Measurements from ENCODE around the gene CEP295NL. TPM values are rescaled to one million over a fixed set of nuclear protein-coding genes. Genes with fewer than 3 reads are reported as not detected.
"Not testable (repeated sequence)": the region's sequence is repeated elsewhere in the genome, so short reads cannot be mapped to it uniquely, and the experiment has no call there.

The CEP295NL gene
- total and polyA plus RNA-seq, 11 donors = 0.23 to 3.3 (median 0.52) TPM

DNA sequence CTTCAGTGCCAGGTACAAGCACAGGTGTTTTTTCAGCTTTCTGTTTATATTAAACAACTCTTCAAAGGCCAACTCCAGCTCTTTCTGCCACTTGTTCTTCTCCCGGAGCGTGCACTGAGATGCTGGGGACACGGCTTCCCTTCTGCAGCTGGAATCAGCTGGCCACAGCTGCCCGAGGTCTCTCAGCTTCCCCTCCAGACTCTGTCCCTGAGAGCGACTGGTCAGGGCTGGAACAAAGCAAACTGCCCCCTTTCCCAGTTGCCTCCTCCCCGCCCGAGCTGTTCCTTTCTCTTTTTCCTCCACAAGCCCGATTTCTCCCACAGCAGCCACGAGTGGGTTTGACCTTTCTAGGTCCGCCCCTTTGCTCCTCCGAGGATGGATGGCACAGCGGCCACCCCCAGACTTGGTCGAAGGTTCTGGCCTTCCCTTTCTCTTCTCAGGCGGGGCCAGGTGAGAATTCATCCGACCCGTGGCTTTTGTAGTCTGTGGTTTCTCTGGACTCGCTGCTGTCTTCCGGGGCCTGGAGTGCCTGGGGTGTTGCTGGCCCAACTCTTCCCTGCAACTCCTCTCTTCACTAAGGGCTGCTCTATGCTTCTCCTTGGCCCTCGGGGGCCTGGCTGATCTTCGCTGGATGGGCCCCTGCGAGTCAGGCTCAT, 11.5 kb downstream of the CEP295NL start:
- DNase-seq = no peak
- Histone ChIP-seq H3K9me3 (no peaks in the 10 kb centered on the region), H3K4me3 (no peak overlapping the region), H3K27ac (peak overlapping the region in 8 of 12 donors; percentile 3 to 86 (median 30)), H3K27me3 (no peaks in the 10 kb centered on the region), H3K36me3 (peaks cover 0 to 7% (median 0%) of the 10 kb centered on the region in 9 donors), H3K4me1 (peaks cover 5 to 74% (median 54%) of the 10 kb centered on the region in 12 donors)
- intact Hi-C loops (cut with DNase I) = no loop called here
- peak in 3 of 4 donors; percentile 19 to 36 (median 34) for ATAC-seq
- WGBS, 4 donors = 71 to 84% (median 81%) methylated on average over 21 of the region's 21 CpGs
- TF ChIP-seq, protein P1, sequence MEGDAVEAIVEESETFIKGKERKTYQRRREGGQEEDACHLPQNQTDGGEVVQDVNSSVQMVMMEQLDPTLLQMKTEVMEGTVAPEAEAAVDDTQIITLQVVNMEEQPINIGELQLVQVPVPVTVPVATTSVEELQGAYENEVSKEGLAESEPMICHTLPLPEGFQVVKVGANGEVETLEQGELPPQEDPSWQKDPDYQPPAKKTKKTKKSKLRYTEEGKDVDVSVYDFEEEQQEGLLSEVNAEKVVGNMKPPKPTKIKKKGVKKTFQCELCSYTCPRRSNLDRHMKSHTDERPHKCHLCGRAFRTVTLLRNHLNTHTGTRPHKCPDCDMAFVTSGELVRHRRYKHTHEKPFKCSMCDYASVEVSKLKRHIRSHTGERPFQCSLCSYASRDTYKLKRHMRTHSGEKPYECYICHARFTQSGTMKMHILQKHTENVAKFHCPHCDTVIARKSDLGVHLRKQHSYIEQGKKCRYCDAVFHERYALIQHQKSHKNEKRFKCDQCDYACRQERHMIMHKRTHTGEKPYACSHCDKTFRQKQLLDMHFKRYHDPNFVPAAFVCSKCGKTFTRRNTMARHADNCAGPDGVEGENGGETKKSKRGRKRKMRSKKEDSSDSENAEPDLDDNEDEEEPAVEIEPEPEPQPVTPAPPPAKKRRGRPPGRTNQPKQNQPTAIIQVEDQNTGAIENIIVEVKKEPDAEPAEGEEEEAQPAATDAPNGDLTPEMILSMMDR (IDR thresholded peaks at IDR 0.05) = no peak
- TF ChIP-seq POLR2A (IDR thresholded peaks at IDR 0.05) = no peak

DNA sequence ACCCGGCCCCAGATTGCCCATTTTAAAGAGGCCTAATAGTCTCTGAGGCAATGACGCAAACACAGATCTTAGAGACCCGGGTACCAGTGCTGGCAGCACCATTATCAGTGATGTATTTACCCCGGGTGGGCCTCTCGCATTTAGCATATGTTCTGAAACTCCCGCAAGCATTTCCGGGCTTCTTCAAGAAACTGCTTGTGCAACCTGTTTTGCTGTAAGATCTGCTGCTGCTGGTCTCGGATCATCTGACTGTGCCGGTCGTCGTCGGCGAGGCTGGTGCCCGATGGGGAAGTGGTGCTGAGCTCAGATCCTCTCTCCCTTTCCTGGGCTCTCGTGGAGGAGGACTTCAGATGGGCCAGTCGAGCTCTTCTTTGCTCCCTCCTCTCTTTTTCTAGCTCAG, 12.5 kb downstream of the CEP295NL start:
- intact Hi-C loops (cut with DNase I) = no loop called here
- 85 to 91% (median 86%) methylated on average over 15 to 16 of the region's 16 CpGs for whole genome bisulfite sequencing, 4 donors
- no peak overlapping the region for H3K4me3 ChIP-seq
- peak in 3 of 4 donors; percentile 41 to 61 (median 57) for ATAC-seq
- peaks cover 0 to 7% (median 0%) of the 10 kb centered on the region in 9 donors for H3K36me3 ChIP-seq
- TF ChIP-seq, protein P1 (IDR thresholded peaks at IDR 0.05) = no peak
- TF ChIP-seq POLR2A (IDR thresholded peaks at IDR 0.05) = no peak
- H3K27me3 ChIP-seq = no peaks in the 10 kb centered on the region
- H3K9me3 ChIP-seq = no peaks in the 10 kb centered on the region
- H3K27ac ChIP-seq = peak overlapping the region in 7 of 12 donors; percentile 1 to 86 (median 37)
- peaks cover 5 to 74% (median 50%) of the 10 kb centered on the region in 12 donors for H3K4me1 ChIP-seq
- DNase-seq = peak; percentile 57 to 86 (median 73)

DNA sequence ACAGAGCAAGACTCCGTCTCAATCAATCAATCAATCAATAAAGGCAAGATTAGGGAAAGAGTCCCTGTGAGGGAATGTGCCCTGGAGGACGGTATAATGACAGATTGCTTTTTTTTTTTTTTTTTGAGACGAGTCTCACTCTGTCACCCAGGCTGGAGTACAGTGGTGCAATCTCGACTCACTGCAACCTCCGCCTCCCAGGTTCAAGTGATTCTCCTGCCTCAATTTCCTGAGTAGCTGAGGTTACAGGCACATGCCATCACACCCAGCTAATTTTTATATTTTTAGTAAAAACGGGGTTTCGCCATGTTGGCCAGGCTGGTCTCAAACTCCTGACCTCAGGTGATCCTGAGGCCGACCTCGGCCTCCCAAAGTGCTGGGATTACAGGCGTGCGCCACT, 12.9 kb downstream of the CEP295NL start:
- H3K4me3 ChIP-seq; H3K27me3 ChIP-seq; H3K36me3 ChIP-seq; DNase-seq; ATAC-seq; H3K9me3 ChIP-seq; intact Hi-C loops (cut with DNase I): not testable (repeated sequence)
- H3K4me1 ChIP-seq = peaks cover 5 to 74% (median 50%) of the 10 kb centered on the region in 12 donors
- 90 to 96% (median 93%) methylated on average over 11 of the region's 11 CpGs for WGBS, 4 donors
- peak overlapping the region in 8 of 12 donors; percentile 1 to 86 (median 27) for H3K27ac ChIP-seq

DNA sequence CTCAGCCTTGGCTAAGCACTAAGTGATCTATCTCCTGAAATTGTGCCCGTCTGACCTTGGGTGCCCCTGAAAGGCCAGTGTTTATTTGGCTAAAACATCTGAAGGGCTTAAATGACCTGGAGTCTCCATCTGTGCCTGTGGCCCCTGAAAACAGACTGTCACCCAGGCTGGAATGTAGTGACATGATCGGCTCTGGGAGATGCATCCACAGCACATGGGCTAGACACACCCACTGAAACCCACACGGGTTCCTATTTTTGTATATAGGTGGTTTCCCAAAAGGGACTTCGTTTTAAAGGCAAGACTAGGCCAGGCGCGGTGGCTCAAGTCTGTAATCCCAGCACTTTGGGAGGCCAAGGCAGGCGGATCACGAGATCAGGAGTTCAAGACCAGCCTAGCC, 13.5 kb downstream of the CEP295NL start:
- H3K4me3 ChIP-seq = no peak overlapping the region
- no peak for DNase-seq
- intact Hi-C loops (cut with DNase I) = loop anchor here in 3 of 10 donors (5.0 kb wide), 1 partner anchor 33 kb away; no protein-coding TSS in a partner anchor
- no peak for ATAC-seq
- TF ChIP-seq, protein P1 (IDR thresholded peaks at IDR 0.05) = no peak
- TF ChIP-seq POLR2A (IDR thresholded peaks at IDR 0.05) = no peak
- peak overlapping the region in 5 of 12 donors; percentile 18 to 86 (median 46) for H3K27ac ChIP-seq
- peaks cover 0 to 7% (median 0%) of the 10 kb centered on the region in 9 donors for H3K36me3 ChIP-seq
- WGBS, 4 donors = 58 to 81% (median 72%) methylated on average over 8 of the region's 8 CpGs
- H3K27me3 ChIP-seq = no peaks in the 10 kb centered on the region
- H3K4me1 ChIP-seq = peaks cover 10 to 75% (median 52%) of the 10 kb centered on the region in 12 donors
- H3K9me3 ChIP-seq = no peaks in the 10 kb centered on the region
